ENCODE data around the gene SLC16A10.

SLC16A10 gene

GRCh38 chr6:111265842-111266241, 178.5 kb downstream of the SLC16A10 start:
- no peak for DNase-seq

GRCh38 chr6:111266276-111266675, 179.0 kb downstream of the SLC16A10 start:
- DNase-seq: no peak

- no peak for DNase-seq
Measured at GRCh38 chr6:111267764-111268333, 180.5 kb downstream of the SLC16A10 start.

- no peak for DNase-seq
Measured at GRCh38 chr6:111269401-111269970, 182.2 kb downstream of the SLC16A10 start.

- no peak for DNase-seq
Measured at GRCh38 chr6:111270121-111270520, 182.8 kb downstream of the SLC16A10 start.

- DNase-seq: no peak
Measured at GRCh38 chr6:111274593-111275217, 187.4 kb downstream of the SLC16A10 start.

GRCh38 chr6:111276335-111276734, 189.0 kb downstream of the SLC16A10 start:
- DNase-seq: no peak

- no peak for DNase-seq
Measured at GRCh38 chr6:111276736-111277135, 189.4 kb downstream of the SLC16A10 start.

- DNase-seq: no peak
Measured at GRCh38 chr6:111277819-111278218, 190.5 kb downstream of the SLC16A10 start.

- no peak for DNase-seq
Measured at GRCh38 chr6:111278731-111279130, 191.4 kb downstream of the SLC16A10 start.

- DNase-seq: no peak
Measured at GRCh38 chr6:111280445-111280955, 193.2 kb downstream of the SLC16A10 start.

Measured in NCI-H510A treated with DMSO at 0.1 percent for 48 hours (cell line).